H1 (cell line): ENCODE measurements around the gene CCDC28B. TPM values are rescaled to one million over a fixed set of nuclear protein-coding genes. Genes with fewer than 3 reads are reported as not detected.

Experiments
- ASH2L ChIP-seq: fragments of 200-600, 300-600 bp; sonication (generic); IDR thresholded peaks from one replicate; pipeline ENCODE4 v1.7.1; 2017; ENCODE audit warnings: low read length
- CBX5 ChIP-seq: fragments of 300-800, 300-1000 bp; sonication (generic); IDR thresholded peaks from 2 replicates; pipeline ENCODE4 v1.7.1; 2016; ENCODE audit warnings: antibody characterized with exemption, low read length, low read depth
- CREB1 ChIP-seq: IDR thresholded peaks from 2 replicates; pipeline ENCODE4 v1.6.1; 2012; ENCODE audit warnings: inconsistent platforms
- CTBP2 ChIP-seq: IDR thresholded peaks from 2 replicates; pipeline ENCODE4 v1.7.0; 2011; ENCODE audit warnings: borderline replicate concordance, mild to moderate bottlenecking, moderate library complexity, mixed read lengths, low read length; ENCODE audit not compliant: insufficient read depth, insufficient read length
- E2F6 ChIP-seq: IDR thresholded peaks from 2 replicates; pipeline ENCODE4 v1.6.1; 2012; ENCODE audit warnings: inconsistent platforms
- GABPA ChIP-seq: IDR thresholded peaks from 2 replicates; pipeline ENCODE4 v1.6.1; 2011; ENCODE audit warnings: mild to moderate bottlenecking, low read length, moderate library complexity, borderline replicate concordance; ENCODE audit not compliant: insufficient read depth
- HDAC2 ChIP-seq, 2 experiments: fragments of 300-600 bp in 1 of 2; sonication (generic) in 1 of 2; IDR thresholded peaks; 2 replicates each; pipeline ENCODE4 v1.6.1; 2011 to 2012; ENCODE audit warnings: low read depth in 2 of 2, low read length in 2 of 2, mild to moderate bottlenecking in 2 of 2, moderate library complexity in 2 of 2, borderline replicate concordance in 1 of 2, inconsistent platforms in 1 of 2
- JUND ChIP-seq: IDR thresholded peaks from 2 replicates; pipeline ENCODE4 v1.6.1; 2011; ENCODE audit warnings: mild to moderate bottlenecking, improper control_type of control experiment, low read length
- KDM4A ChIP-seq: IDR thresholded peaks from one replicate; pipeline ENCODE4 v1.7.1; 2012; ENCODE audit warnings: low read depth, mild to moderate bottlenecking, moderate library complexity, low read length, inconsistent platforms; ENCODE audit not compliant: severe bottlenecking
- MAFK ChIP-seq: IDR thresholded peaks from 2 replicates; pipeline ENCODE4 v1.6.1; 2012; ENCODE audit warnings: low read depth, mild to moderate bottlenecking, improper control_type of control experiment, low read length
- NRF1 ChIP-seq: IDR thresholded peaks from 2 replicates; pipeline ENCODE4 v1.6.1; 2011; ENCODE audit warnings: mild to moderate bottlenecking, low read depth, low read length, improper control_type of control experiment
- RAD21 ChIP-seq, 2 experiments: IDR thresholded peaks in 1 of 2; conservative IDR thresholded peaks in 1 of 2; 2 replicates each; pipeline ENCODE4 v1.6.1; 2011; ENCODE audit warnings: low read depth in 2 of 2, low read length in 2 of 2, improper control_type of control experiment in 1 of 2, inconsistent platforms in 1 of 2, mild to moderate bottlenecking in 1 of 2, moderate library complexity in 1 of 2
- RXRA ChIP-seq: IDR thresholded peaks from 2 replicates; pipeline ENCODE4 v1.6.1; 2011; ENCODE audit warnings: low read depth, mild to moderate bottlenecking, low read length, moderate library complexity; ENCODE audit not compliant: insufficient read depth
- SAP30 ChIP-seq: fragments of 300-600 bp; sonication (generic); IDR thresholded peaks from 2 replicates; pipeline ENCODE4 v1.7.1; 2012; ENCODE audit warnings: low read length, moderate library complexity, mild to moderate bottlenecking, inconsistent platforms; ENCODE audit not compliant: insufficient read depth, insufficient replicate concordance
- SIN3A ChIP-seq, 2 experiments: IDR thresholded peaks in 1 of 2; conservative IDR thresholded peaks in 1 of 2; 2 replicates each; pipeline ENCODE4 v1.6.1; 2011 to 2012; ENCODE audit warnings: low read length in 2 of 2, improper control_type of control experiment in 1 of 2, low read depth in 1 of 2, mild to moderate bottlenecking in 1 of 2
- SIRT6 ChIP-seq: IDR thresholded peaks from one replicate; pipeline ENCODE4 v1.7.1; 2012; ENCODE audit warnings: low read length, inconsistent platforms
- SP2 ChIP-seq: IDR thresholded peaks from 2 replicates; pipeline ENCODE4 v1.6.1; 2012; ENCODE audit warnings: mild to moderate bottlenecking, low read length, inconsistent platforms
- TCF12 ChIP-seq: IDR thresholded peaks from 2 replicates; pipeline ENCODE4 v1.6.1; 2011; ENCODE audit warnings: low read depth, mild to moderate bottlenecking, low read length
- polyA plus RNA-seq, 7 experiments: library from polyadenylated mRNA; depleted of rRNA in 3 of 7; stranded (reverse) in 5 of 7; unstranded in 2 of 7; fragments of >200 nt in 5 of 7; fragments of 200-250 nt in 2 of 7; gene quantifications; 1 replicate in 5 of 7; 2 replicates in 1 of 7; 4 replicates in 1 of 7; pipeline versions ENCODE4 v1.2.1 to v1.2.3, GENCODE V29; 2011 to 2013; ENCODE audit warnings: missing spikeins in 2 of 7, mixed read lengths in 2 of 7
- total RNA-seq: library from RNA; stranded (reverse); fragmentation: NEBNext Ultra II Directional; extraction: Animal tissue kit (Norgen Biotek cat#: 25700); gene quantifications from 2 replicates; pipeline ENCODE4 v1.2.1, GENCODE V29; 2021
- TF ChIP-seq, protein P1 (sequence below), 3 experiments: IDR thresholded peaks; 1 replicate in 2 of 3; 2 replicates in 1 of 3; pipeline versions ENCODE4 v1.5.1 to v1.6.1; 2011; ENCODE audit warnings: low read length in 3 of 3, mild to moderate bottlenecking in 3 of 3, inconsistent platforms in 2 of 3, low read depth in 1 of 3, moderate library complexity in 1 of 3; ENCODE audit not compliant: insufficient read depth in 1 of 3; ENCODE audit errors: control extremely low read depth in 1 of 3

CCDC28B gene
- total and polyA plus RNA-seq, 2 of the 8 experiments (the other 6 are each of a cell fraction or from before 2014, with no cell fraction given): 16.7 to 17.1 TPM

- TF ChIP-seq, protein P1, sequence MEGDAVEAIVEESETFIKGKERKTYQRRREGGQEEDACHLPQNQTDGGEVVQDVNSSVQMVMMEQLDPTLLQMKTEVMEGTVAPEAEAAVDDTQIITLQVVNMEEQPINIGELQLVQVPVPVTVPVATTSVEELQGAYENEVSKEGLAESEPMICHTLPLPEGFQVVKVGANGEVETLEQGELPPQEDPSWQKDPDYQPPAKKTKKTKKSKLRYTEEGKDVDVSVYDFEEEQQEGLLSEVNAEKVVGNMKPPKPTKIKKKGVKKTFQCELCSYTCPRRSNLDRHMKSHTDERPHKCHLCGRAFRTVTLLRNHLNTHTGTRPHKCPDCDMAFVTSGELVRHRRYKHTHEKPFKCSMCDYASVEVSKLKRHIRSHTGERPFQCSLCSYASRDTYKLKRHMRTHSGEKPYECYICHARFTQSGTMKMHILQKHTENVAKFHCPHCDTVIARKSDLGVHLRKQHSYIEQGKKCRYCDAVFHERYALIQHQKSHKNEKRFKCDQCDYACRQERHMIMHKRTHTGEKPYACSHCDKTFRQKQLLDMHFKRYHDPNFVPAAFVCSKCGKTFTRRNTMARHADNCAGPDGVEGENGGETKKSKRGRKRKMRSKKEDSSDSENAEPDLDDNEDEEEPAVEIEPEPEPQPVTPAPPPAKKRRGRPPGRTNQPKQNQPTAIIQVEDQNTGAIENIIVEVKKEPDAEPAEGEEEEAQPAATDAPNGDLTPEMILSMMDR (IDR thresholded peaks at IDR 0.05; ENCODE audit: control extremely low read depth in 1 of 3, insufficient read depth in 1 of 3, low read depth in 1 of 3, low read length in 3 of 3): 0 out of 4 replicates have a peak, but pooled peaks of 1 of the 3 experiments have one; percentile 10
- peak in 1 of 2 experiments; percentile 11; a peak in 1 of 4 replicates for TF ChIP-seq HDAC2 (IDR thresholded peaks at IDR 0.05; ENCODE audit: borderline replicate concordance in 1 of 2, low read depth in 2 of 2, low read length in 2 of 2)
- peak; percentile 45; the same call in 1 of the 2 replicates for TF ChIP-seq CREB1
- TF ChIP-seq RAD21 (IDR thresholded peaks at IDR 0.05 in 1 of 2, conservative IDR thresholded peaks at IDR 0.05 in 1 of 2; ENCODE audit: low read depth in 2 of 2, low read length in 2 of 2): peak in 1 of 2 experiments; percentile 5; a peak in 1 of 4 replicates
- TF ChIP-seq JUND: peak; percentile 72; the same call in 1 of the 2 replicates
- TF ChIP-seq SP2: no peak
- no peak for TF ChIP-seq SIRT6
- peak; percentile 19 for TF ChIP-seq SAP30
- no peak for TF ChIP-seq CTBP2
- TF ChIP-seq GABPA: 0 out of 2 replicates have a peak, but pooled peaks have one; percentile 8
- peak; percentile 86 for TF ChIP-seq E2F6
- TF ChIP-seq KDM4A: peak; percentile 80
- TF ChIP-seq NRF1: no peak
- TF ChIP-seq RXRA: no peak
- no peak for TF ChIP-seq TCF12
- peak in 1 of 2 experiments; percentile 55; a peak in 1 of 4 replicates for TF ChIP-seq SIN3A (conservative IDR thresholded peaks at IDR 0.05 in 1 of 2, IDR thresholded peaks at IDR 0.05 in 1 of 2; ENCODE audit: low read depth in 1 of 2, low read length in 2 of 2)
- TF ChIP-seq ASH2L: peak; percentile 69
- no peak for TF ChIP-seq MAFK
- TF ChIP-seq CBX5: no peak
These were observed 40.8 kb downstream of the CCDC28B start (continued) for GRCh38 chr1:32241001-32241763.
